Fibroblast of peridontal ligament (primary cell): Measurements from ENCODE around the gene PTPRG.
"Not testable (repeated sequence)": the region's sequence is repeated elsewhere in the genome, so short reads cannot be mapped to it uniquely, and the experiment has no call there.

Source experiments
- DNase-seq: peaks from one replicate; pipeline ENCODE4 v3.0.0-alpha.2; 2010; ENCODE audit errors: extremely low read depth

The PTPRG gene

GRCh38 chr3:61561374-61562041 is at the start of gene PTPRG:
TSS of gene PTPRG (plus strand) at chr3:61561571. CDS start at chr3:61562288, 717 bp downstream.
- DNase-seq: peak; percentile 95

GRCh38 chr3:61518590-61518989 is 42.8 kb upstream of the PTPRG start:
- DNase-seq: no peak

GRCh38 chr3:61520966-61521628 is 40.3 kb upstream of the PTPRG start:
- DNase-seq: no peak

GRCh38 chr3:61522060-61522459 is 39.3 kb upstream of the PTPRG start:
- no peak for DNase-seq

GRCh38 chr3:61522626-61523025 is 38.7 kb upstream of the PTPRG start:
- no peak for DNase-seq

GRCh38 chr3:61524933-61525332 is 36.4 kb upstream of the PTPRG start:
- DNase-seq: no peak

- no peak for DNase-seq
Observed at GRCh38 chr3:61526308-61526707, 35.1 kb upstream of the PTPRG start.

GRCh38 chr3:61527011-61527410 is 34.4 kb upstream of the PTPRG start:
- no peak for DNase-seq

- DNase-seq: peak; percentile 35
Observed at GRCh38 chr3:61530355-61530754, 31.0 kb upstream of the PTPRG start.

GRCh38 chr3:61531528-61531927 is 29.8 kb upstream of the PTPRG start:
- no peak for DNase-seq

- DNase-seq: no peak
Observed at GRCh38 chr3:61532739-61533500, 28.5 kb upstream of the PTPRG start.

- DNase-seq: no peak
Observed at GRCh38 chr3:61535826-61536225, 25.5 kb upstream of the PTPRG start.

- no peak for DNase-seq
Observed at GRCh38 chr3:61537366-61537765, 24.0 kb upstream of the PTPRG start.

- DNase-seq: no peak
Observed at GRCh38 chr3:61538486-61538885, 22.9 kb upstream of the PTPRG start.

- no peak for DNase-seq
Observed at GRCh38 chr3:61541694-61542093, 19.7 kb upstream of the PTPRG start.

GRCh38 chr3:61545716-61546115 is 15.7 kb upstream of the PTPRG start:
- DNase-seq: no peak

GRCh38 chr3:61547625-61548024 is 13.7 kb upstream of the PTPRG start:
- DNase-seq: no peak

- not testable (repeated sequence) for DNase-seq
Observed at GRCh38 chr3:61552704-61553103, 8.7 kb upstream of the PTPRG start.

GRCh38 chr3:61559136-61559731 is 2.1 kb upstream of the PTPRG start:
- DNase-seq: no peak

GRCh38 chr3:61560517-61561373 is 626 bp upstream of the PTPRG start:
- DNase-seq: peak; percentile 84

- no peak for DNase-seq
Observed at GRCh38 chr3:61562042-61562720, 810 bp downstream of the PTPRG start.
